Suppressor macrophage (primary cell): ENCODE results near the gene TRIM52.

Source experiments
- DNase-seq, 4 experiments: peaks; one replicate each; pipeline ENCODE4 v3.0.0-alpha.2; 2020 to 2022

TRIM52 gene

DNA sequence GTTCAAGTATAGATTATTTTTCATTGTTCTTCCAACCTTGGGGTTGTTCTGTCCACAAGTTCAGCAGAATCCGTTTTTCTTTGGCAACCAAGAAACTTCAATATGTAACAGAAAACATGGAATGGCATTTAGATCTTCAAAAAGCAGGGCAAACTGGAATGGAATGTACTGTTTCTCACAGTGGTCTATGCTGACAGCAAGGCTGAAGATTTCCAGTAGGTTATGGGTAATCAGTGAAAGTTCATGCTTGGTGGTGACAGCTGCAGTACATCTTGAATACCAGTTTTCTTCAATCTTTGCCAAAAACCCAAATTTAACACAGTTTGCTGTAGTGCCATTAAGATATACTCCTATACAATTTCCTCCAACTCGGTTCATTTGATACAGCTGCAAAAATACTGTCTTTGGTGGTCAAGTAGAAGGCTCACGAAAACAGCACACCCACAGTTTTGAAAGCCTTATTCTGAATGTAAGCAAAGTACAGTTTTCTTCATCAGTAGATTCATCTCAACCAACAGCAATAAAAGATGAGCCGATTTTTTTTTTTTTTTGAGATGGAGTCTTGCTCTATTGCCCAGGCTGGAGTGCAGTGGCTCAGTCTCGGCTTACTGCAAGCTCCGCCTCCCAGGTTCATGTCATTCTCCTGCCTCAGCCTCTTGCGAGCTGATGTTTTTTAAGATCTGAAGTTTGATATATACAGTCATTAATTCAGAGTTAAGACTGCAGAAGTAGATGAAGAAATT lies 4.9 kb downstream of the TRIM52 start:
- DNase-seq = no peak

GRCh38 chr5:181255276-181255675 lies 5.7 kb downstream of the TRIM52 start:
- no peak for DNase-seq

DNA sequence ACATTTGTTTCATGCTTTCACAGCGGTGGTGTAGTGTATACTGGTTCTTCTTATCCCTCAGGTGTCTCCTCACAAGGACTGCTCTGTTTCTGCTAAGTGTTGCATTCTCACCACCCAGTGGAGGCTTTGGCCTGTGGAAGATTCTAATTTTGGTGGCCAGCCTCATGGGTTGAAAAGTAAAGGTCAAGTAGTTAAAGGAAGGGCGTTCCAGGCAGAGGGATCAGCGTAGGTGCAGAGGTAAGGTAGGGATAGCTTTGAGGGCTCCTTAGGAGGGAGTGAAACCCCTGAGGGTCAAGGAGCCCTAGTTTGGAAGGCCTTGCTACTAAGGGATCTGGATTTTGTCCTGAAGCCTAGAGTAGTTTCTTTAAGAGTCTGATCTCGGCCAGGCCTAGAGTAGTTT lies 12.7 kb downstream of the TRIM52 start:
- DNase-seq = no peak

GRCh38 chr5:181246276-181247049 lies 14.5 kb downstream of the TRIM52 start:
- peak; percentile 95 to 98 (median 98) for DNase-seq

DNA sequence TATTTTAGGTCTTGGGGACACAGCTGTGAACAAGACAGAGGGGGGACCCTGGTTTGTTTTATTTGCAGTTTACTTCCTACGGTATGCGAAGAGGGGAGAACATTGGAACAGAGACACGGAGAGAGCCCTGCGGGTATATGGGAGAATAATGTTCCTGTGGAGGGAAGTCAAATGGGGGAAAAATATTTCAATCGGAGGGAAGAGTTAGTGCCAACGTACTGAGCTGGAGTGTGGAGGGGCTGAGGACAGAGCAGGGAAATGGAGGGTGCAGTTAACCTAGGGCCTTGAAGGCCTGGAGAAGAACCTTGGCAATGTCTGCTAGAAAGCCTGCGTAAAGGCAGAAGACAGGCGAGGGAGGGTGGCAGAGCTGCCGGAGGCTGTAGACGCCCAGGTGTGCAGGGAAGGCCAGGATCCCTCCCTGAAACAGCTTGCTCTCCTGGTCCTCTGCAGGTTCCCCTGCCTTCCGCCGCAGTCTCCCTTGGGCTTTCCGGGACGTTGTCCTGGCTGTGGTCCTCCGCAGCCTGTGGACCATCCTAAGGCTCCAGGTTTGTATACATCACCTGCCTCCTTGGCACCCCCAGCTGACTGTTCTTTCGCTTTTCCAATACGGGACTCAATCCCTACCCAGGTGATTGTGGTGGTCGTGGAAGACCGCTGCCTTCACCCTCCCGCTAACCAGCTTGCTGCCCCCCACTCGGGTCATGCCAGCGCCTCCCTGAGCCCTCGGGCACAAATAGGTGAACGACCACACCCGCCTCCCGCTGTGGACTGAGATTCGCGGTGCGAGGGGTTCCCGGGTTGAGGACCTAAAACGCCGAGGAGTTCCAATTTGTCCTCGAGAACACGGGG lies 15.3 kb downstream of the TRIM52 start:
- no peak for DNase-seq

- DNase-seq = peak; percentile 87 to 95 (median 92)
These were observed 17.2 kb downstream of the TRIM52 start, which contains the start of gene RACK1 for GRCh38 chr5:181243564-181244343. Gene RACK1, minus strand, starts transcription at chr5:181243906. Its CDS starts 106 bp downstream, at chr5:181243800.

GRCh38 chr5:181243018-181243563 lies 17.9 kb downstream of the TRIM52 start:
- DNase-seq = peak; percentile 47 to 64 (median 55)

GRCh38 chr5:181242031-181242451 lies 18.9 kb downstream of the TRIM52 start:
- DNase-seq = no peak

DNA sequence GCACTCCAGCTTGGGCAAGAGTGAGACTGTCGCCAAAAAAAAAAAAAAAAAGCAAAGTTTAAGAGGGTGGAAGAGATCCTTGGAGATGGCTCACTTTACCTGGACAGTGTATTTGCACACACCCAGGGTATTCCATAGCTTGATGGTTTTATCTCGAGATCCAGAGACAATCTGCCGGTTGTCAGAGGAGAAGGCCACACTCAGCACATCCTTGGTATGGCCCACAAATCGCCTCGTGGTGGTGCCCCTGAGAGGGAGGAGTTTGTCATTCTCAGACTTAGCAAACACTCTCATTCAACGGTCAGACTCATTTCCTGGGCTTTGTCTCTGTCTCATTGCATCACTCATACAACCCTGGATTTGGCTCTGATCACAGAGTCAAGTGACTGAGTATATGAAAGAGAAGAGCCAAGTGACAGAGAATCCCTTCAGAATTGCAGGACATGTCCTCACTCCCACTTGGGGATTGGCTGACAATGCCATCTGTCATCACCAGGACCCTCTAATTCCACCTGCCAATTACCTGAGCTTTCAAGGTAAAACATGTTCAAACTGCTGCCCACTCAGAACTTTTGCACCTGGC lies 19.5 kb downstream of the TRIM52 start:
- DNase-seq = peak; percentile 82 to 94 (median 84)

DNA sequence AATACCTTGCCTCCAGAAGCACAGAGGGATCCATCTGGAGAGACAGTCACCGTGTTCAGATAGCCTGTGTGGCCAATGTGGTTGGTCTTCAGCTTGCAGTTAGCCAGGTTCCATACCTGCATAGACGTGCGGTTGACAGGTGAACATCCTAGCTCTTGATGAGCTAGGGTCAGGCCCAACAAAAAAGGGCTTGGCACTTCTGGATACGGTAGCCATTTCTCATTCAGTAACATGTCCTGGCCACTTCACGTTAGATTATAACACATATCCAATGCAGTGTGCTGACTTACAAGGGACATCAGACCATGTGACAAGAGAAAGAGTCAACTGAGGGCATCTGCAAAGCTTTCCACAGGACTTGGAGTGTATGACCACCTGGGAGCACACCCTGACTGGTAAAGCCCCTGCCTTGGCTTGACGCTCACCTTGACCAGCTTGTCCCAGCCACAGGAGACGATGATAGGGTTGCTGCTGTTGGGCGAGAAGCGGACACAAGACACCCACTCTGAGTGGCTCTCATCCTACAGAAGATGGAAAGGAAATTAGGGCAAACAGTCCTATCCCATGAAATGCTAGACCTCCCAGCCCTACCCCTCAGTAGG lies 21.8 kb downstream of the TRIM52 start:
- no peak for DNase-seq

DNA sequence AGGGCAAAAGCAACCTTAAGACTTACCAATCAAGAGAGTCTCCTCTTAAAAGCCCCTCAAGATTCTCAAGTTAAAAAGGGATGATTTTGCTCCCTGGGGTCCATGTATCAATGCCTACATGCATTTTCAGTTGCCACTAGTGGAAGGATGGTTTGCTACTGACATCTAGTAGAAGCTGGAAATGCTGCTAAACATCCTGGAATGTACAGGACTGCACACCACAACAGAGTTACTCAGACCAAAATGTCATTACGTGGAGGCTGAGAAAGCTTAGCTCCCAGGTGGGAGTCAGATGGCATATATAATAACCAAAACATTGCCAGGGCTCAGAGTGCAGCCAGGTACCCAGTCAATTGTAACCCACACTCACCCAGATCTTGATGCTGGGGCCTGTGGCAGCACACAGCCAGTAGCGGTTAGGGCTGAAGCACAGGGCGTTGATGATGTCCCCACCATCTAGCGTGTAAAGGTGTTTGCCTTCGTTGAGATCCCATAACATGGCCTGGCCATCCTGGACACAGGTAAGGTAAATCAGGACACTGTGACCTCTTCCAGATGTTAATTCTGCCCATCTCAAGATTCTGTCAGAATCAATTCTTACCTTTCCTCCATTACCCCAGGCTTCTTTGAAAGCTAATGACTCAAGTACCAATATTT lies 23.1 kb downstream of the TRIM52 start:
- no peak for DNase-seq

DNA sequence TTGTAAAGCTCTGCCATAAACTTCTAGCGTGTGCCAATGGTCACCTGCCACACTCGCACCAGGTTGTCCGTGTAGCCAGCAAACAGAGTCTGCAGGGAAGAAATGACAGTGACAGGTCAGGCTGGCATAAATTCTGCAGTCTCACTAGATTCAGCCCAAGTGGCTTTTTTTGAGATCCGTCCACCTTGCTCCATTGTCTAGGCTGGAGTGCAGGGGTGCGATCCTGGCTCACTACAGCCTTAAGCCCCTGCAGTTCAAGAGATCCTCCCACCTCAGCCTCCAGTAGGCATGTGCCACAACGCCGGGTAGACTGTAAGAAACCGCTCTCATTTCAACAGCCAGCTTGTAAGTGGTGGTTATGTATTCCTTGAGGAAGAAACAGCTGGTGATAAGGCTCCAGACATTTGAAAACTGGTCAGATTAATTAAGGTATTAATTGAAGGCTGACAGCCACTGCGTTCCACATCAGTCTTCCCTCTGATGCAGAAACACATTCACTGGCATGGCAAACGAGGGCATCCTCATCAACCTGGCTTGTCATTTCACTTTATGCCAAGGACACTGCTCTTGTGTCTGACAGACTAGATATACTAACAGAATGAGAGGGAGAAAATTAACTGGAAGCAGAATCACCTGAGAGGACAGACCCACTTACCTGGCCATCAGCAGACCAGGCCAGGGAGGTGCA lies 23.8 kb downstream of the TRIM52 start:
- no peak for DNase-seq

GRCh38 chr5:181236471-181236870 lies 24.5 kb downstream of the TRIM52 start:
- no peak for DNase-seq

GRCh38 chr5:181235689-181236366 lies 25.1 kb downstream of the TRIM52 start:
- no peak for DNase-seq

DNA sequence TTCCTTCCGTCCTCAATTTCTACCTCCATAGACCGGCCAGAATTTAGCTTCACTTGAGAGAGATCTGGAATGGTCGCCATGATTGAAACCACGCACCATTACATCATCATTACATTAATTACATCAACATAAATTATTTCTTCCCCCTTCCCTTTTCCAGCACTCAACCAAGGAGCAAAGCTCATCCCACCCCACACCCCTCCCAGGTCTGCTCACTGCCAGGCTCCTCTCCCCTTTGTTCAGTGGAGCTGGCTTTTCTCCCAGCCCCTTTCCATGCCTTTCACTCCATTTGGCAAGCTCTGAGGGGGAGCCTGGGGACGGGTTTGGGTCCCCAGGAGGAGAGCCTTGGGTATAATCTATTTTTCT lies 25.6 kb downstream of the TRIM52 start:
- DNase-seq = no peak

GRCh38 chr5:181234455-181235306 lies 26.3 kb downstream of the TRIM52 start:
- no peak for DNase-seq

GRCh38 chr5:181233801-181234454 lies 27.0 kb downstream of the TRIM52 start:
- DNase-seq = no peak
